OCI-LY7 (cell line): Measurements from ENCODE around the gene PMVK.
A peak's percentile ranks its signal among the peaks of the same experiment; 100 is the strongest.

Source experiments
- CTCF ChIP-seq: fragments of 200-600 bp; sonication (generic); conservative IDR thresholded peaks from 2 replicates; pipeline ENCODE4 v1.5.1; 2014; ENCODE audit warnings: mild to moderate bottlenecking, antibody characterized with exemption, low read length, moderate library complexity, mixed read lengths
- EZH2phosphoT487 ChIP-seq: fragments of 200-600 bp; sonication (generic); IDR thresholded peaks from 2 replicates; pipeline ENCODE4 v1.6.1; 2018; ENCODE audit warnings: low read depth, borderline replicate concordance, mild to moderate bottlenecking, mixed run types, antibody characterized with exemption, low read length, moderate library complexity, mixed read lengths

- TF ChIP-seq CTCF, result peak; percentile 62
- TF ChIP-seq EZH2phosphoT487, result no peak
Measured at GRCh38 chr1:154937085-154937987, 817 bp upstream of the PMVK start.
